HepG2 (cell line): Measurements from ENCODE around the gene UAP1L1. TPM values are rescaled to one million over a fixed set of nuclear protein-coding genes. Genes with fewer than 3 reads are reported as not detected.

ENCODE experiments used
- ATAC-seq: fragments of 200-7000 bp; cut with Tn5 transposase; 3 replicates; pipeline ENCODE4 v1.9.1; 2020; ENCODE audit warnings: mild to moderate bottlenecking, moderate library complexity
- BruUV-seq: library from RNA; stranded (reverse); fragments of 400-500 nt; replicated peaks from 2 replicates; lab custom pipeline; 2021; lab: Mats Ljungman, UMichigan
- CTCF ChIA-PET: fragments of 300-600 bp; formaldehyde crosslinking; extraction: SDS; loops from one replicate; lab custom pipeline; 2021; ENCODE audit warnings: low total read pairs, inconsistent platforms, low intra/inter-chr PET ratio; lab: Yijun Ruan, JAX
- POLR2A ChIA-PET: fragments of 350-600 bp; sonication (Branson Sonifier 250); formaldehyde crosslinking; loops from one replicate; lab custom pipeline; 2020; ENCODE audit warnings: antibody characterized with exemption, inconsistent platforms; lab: Yijun Ruan, JAX
- DNase-seq: peaks from one replicate; pipeline ENCODE4 v3.0.0-alpha.2; 2015; ENCODE audit warnings: low spot score
- FAIRE-seq: peaks from 3 replicates; lab custom pipeline; 2011; peaks lifted over from hg19 to GRCh38; lab: Jason Lieb, UNC
- H2AFZ ChIP-seq: one replicate; pipeline ENCODE4 v1.6.1; 2011; ENCODE audit warnings: low read length, inconsistent platforms
- H3K27ac ChIP-seq: fragments of 300-600 bp; 3 replicates; pipeline ENCODE4 v1.8.0; 2011; ENCODE audit warnings: mixed run types, mild to moderate bottlenecking, mixed read lengths, low read length, inconsistent platforms; ENCODE audit not compliant: insufficient read depth; ENCODE audit errors: extremely low read length
- H3K27me3 ChIP-seq, 2 experiments: fragments of 200-600 bp in 1 of 2; 2 replicates in 1 of 2; 3 replicates in 1 of 2; pipeline versions ENCODE4 v1.6.0 to v1.8.0; 2011; ENCODE audit warnings: low read length in 2 of 2, mild to moderate bottlenecking in 2 of 2, moderate library complexity in 2 of 2, inconsistent platforms in 1 of 2; ENCODE audit not compliant: insufficient read depth in 2 of 2, control insufficient read depth in 1 of 2
- H3K36me3 ChIP-seq, 2 experiments: fragments of 200-600 bp in 1 of 2; replicated peaks in 1 of 2; 2 replicates in 1 of 2; 3 replicates in 1 of 2; pipeline versions ENCODE4 v1.5.1 to v1.8.0; 2011; ENCODE audit warnings: low read length in 2 of 2, inconsistent platforms in 1 of 2; ENCODE audit not compliant: insufficient read depth in 2 of 2, control insufficient read depth in 1 of 2
- H3K4me1 ChIP-seq: 2 replicates; pipeline ENCODE4 v1.5.1; 2012; ENCODE audit warnings: low read length, inconsistent platforms; ENCODE audit not compliant: insufficient read depth
- H3K4me2 ChIP-seq: 2 replicates; pipeline ENCODE4 v1.6.0; 2011; ENCODE audit warnings: low read depth, low read length, inconsistent platforms
- H3K4me3 ChIP-seq, 3 experiments: fragments of 200-600 bp in 1 of 3; sonication (generic), shearing (Covaris generic) in 1 of 3; replicated peaks in 1 of 3; 2 replicates each; pipeline ENCODE4 v1.5.1; 2011 to 2016; ENCODE audit warnings: low read length in 3 of 3, inconsistent platforms in 2 of 3, low read depth in 2 of 3, mild to moderate bottlenecking in 2 of 3, control low read depth in 1 of 3, mixed read lengths in 1 of 3; ENCODE audit not compliant: insufficient read depth in 1 of 3
- H3K79me2 ChIP-seq: one replicate; pipeline ENCODE4 v1.6.1; 2011; ENCODE audit warnings: low read length, inconsistent platforms; ENCODE audit not compliant: insufficient read depth
- H3K9ac ChIP-seq: 2 replicates; pipeline ENCODE4 v1.6.0; 2011; ENCODE audit warnings: mild to moderate bottlenecking, low read depth, low read length, inconsistent platforms; ENCODE audit not compliant: insufficient read depth
- H3K9me3 ChIP-seq: 2 replicates; pipeline ENCODE4 v1.5.1; 2012; ENCODE audit warnings: mild to moderate bottlenecking, low read length
- H4K20me1 ChIP-seq: 2 replicates; pipeline ENCODE4 v1.6.0; 2011; ENCODE audit warnings: inconsistent platforms, mild to moderate bottlenecking, low read length, moderate library complexity; ENCODE audit not compliant: insufficient read depth
- GPN1 ChIP-seq: sonication (generic); formaldehyde crosslinking; IDR thresholded peaks from 2 replicates; pipeline ENCODE4 v1.5.1; 2020; ENCODE audit warnings: missing genetic modification reagents, borderline replicate concordance
- NR2F6 ChIP-seq, 2 experiments: IDR thresholded peaks; 2 replicates each; pipeline ENCODE4 v1.6.1; 2016; ENCODE audit warnings: antibody characterized with exemption in 1 of 2, mild to moderate bottlenecking in 1 of 2
- PCBP1 ChIP-seq: fragments of 200-400 bp; formaldehyde crosslinking; IDR thresholded peaks from 2 replicates; pipeline ENCODE4 v1.6.1; 2017; ENCODE audit warnings: mild to moderate bottlenecking, low read depth, low read length, borderline replicate concordance
- REPIN1 ChIP-seq: sonication (generic); formaldehyde crosslinking; IDR thresholded peaks from 2 replicates; pipeline ENCODE4 v1.8.0; 2022; ENCODE audit warnings: missing genetic modification reagents, low read depth, mild to moderate bottlenecking, borderline replicate concordance
- ZKSCAN5 ChIP-seq: sonication (generic); formaldehyde crosslinking; IDR thresholded peaks from 2 replicates; pipeline ENCODE4 v1.5.1; 2020; ENCODE audit warnings: mild to moderate bottlenecking, missing genetic modification reagents
- ZNF343 ChIP-seq: sonication (generic); formaldehyde crosslinking; IDR thresholded peaks from 2 replicates; pipeline ENCODE4 v1.4.0; 2020; ENCODE audit warnings: mild to moderate bottlenecking, missing genetic modification reagents
- ZNF558 ChIP-seq: sonication (generic); formaldehyde crosslinking; IDR thresholded peaks from 2 replicates; pipeline ENCODE4 v1.9.0; 2022; ENCODE audit warnings: mild to moderate bottlenecking, missing genetic modification reagents, borderline replicate concordance
- ZNF589 ChIP-seq: sonication (generic); formaldehyde crosslinking; conservative IDR thresholded peaks from 2 replicates; pipeline ENCODE4 v1.8.0; 2022; ENCODE audit warnings: mild to moderate bottlenecking, moderate library complexity, missing genetic modification reagents
- ZNF766 ChIP-seq: sonication (generic); formaldehyde crosslinking; IDR thresholded peaks from 2 replicates; pipeline ENCODE4 v1.5.0; 2020; ENCODE audit warnings: missing genetic modification reagents, borderline replicate concordance
- ZSCAN25 ChIP-seq: sonication (generic); formaldehyde crosslinking; IDR thresholded peaks from 2 replicates; pipeline ENCODE4 v1.8.0; 2022; ENCODE audit warnings: mild to moderate bottlenecking, missing genetic modification reagents
- WGBS: methylation state at CpG from one replicate; pipeline ENCODE4 v1.1.6; 2017; ENCODE audit warnings: low lambda C conversion rate; 5-methylcytosine and 5-hydroxymethylcytosine counted together
- in situ Hi-C: cut with HindIII; loops from 2 replicates; pipeline ENCODE4 v1.10.0; 2017; ENCODE audit warnings: low pct_unique_long_range_greater_than_20kb; ENCODE audit not compliant: extremely low pct_ligation_motif_present
- intact Hi-C: fragments of 100-400 bp; cut with micrococcal nuclease; formaldehyde crosslinking; loops from one replicate; pipeline ENCODE4 v1.10.0; 2022; ENCODE audit not compliant: unreplicated experiment
- polyA plus RNA-seq, 8 experiments: library from polyadenylated mRNA; depleted of rRNA in 3 of 8; stranded (reverse) in 7 of 8; unstranded in 1 of 8; fragments of >200 nt; fragmentation: Illumina TruSeq in 4 of 8; extraction: Trizol in 4 of 8; gene quantifications; 2 replicates each; pipeline versions ENCODE4 v1.2.1 to v1.2.3, GENCODE V29; 2011 to 2016; ENCODE audit warnings: low read depth in 4 of 8, missing spikeins in 1 of 8, mixed read lengths in 1 of 8; ENCODE audit not compliant: insufficient read depth in 1 of 8
- total RNA-seq, 5 experiments: library from RNA; depleted of rRNA; stranded (reverse); fragments of >200 nt; fragmentation: Illumina TruSeq; extraction: Trizol; gene quantifications; 2 replicates each; pipeline ENCODE4 v1.2.3, GENCODE V29; 2016; ENCODE audit warnings: low read depth in 1 of 5
- TF ChIP-seq, protein P1 (sequence below): sonication (generic); formaldehyde crosslinking; IDR thresholded peaks from 2 replicates; pipeline ENCODE4 v1.9.0; 2022; ENCODE audit warnings: low read depth, missing genetic modification reagents

Gene UAP1L1
- total and polyA plus RNA-seq, 2 of the 13 experiments (the other 11 are each of a cell fraction or from before 2014, with no cell fraction given) = 5.4 to 6.4 TPM

DNA sequence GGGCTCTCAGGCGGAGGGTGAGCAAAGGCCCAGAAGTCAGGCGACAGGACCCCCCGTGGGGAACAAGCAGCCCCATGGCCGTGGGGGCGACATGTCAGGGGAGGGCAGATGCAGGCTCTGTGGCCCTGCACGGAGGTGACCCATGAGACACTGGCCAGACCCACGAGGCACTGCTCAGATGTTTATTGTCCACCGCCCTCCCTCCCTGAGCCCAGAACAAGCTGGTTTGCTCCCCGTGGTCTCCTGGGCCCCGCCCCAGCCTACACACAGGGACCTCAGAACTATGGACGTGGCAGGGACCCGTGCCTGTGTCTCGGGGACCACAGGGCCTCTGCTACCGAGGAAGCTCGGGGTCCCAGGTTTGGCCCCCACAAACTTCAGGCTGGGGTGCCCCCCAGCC is 47.3 kb upstream of the UAP1L1 start:
- no peaks in the 10 kb centered on the region for H4K20me1 ChIP-seq
- H3K27ac ChIP-seq = no peak overlapping the region
- H3K4me1 ChIP-seq = peaks cover 84% of the 10 kb centered on the region
- no CpG with 5 or more reads among the region's 15 CpGs for WGBS
- ChIA-PET POLR2A (interaction anchor here (0.6 to 1.4 kb wide), 8 partner anchors 26 to 82 kb away, joined by 3 to 6 read pairs (median 4); partner anchors contain the start of genes CLIC3, MAN1B1, PAXX and SAPCD2), CTCF (interaction anchor here (1.1 to 1.2 kb wide), 2 partner anchors 25 to 38 kb away, joined by 4 read pairs; no protein-coding TSS in a partner anchor)
- H3K27me3 ChIP-seq = peaks cover 0 to 19% of the 10 kb centered on the region in 2 experiments; a peak in 2 of 5 replicates
- no peak overlapping the region for H3K9ac ChIP-seq
- H3K36me3 ChIP-seq = no peaks in the 10 kb centered on the region
- DNase-seq (no peak), FAIRE-seq (no peak), ATAC-seq (no peak)
- H3K4me3 ChIP-seq = peak overlapping the region in 1 of 3 experiments; percentile 35; a peak in 1 of 6 replicates
- H2AFZ ChIP-seq = no peak overlapping the region
- no peaks in the 10 kb centered on the region for H3K79me2 ChIP-seq
- no peaks in the 10 kb centered on the region for H3K9me3 ChIP-seq
- intact Hi-C loops (no loop called here), in situ Hi-C loops (loop anchor here (5.0 to 10.0 kb wide), 2 partner anchors 83 to 185 kb away; partner anchors contain the start of genes AJM1, C8G and PHPT1)
- TF ChIP-seq ZNF589 (CRISPR knock-in tag) = no peak
- 0 out of 2 replicates have a peak, but pooled peaks have one; percentile 21 for TF ChIP-seq PCBP1
- no peak for TF ChIP-seq GPN1 (CRISPR knock-in tag)
- TF ChIP-seq ZKSCAN5 (CRISPR knock-in tag) = peak; percentile 6; the same call in 1 of the 2 replicates
- 0 out of 2 replicates have a peak, but pooled peaks have one; percentile 52 for TF ChIP-seq ZNF343 (CRISPR knock-in tag)
- H3K4me2 ChIP-seq = peak overlapping the region; percentile 95; the same call in 1 of the 2 replicates
- no TSS peak for BruUV-seq

DNA sequence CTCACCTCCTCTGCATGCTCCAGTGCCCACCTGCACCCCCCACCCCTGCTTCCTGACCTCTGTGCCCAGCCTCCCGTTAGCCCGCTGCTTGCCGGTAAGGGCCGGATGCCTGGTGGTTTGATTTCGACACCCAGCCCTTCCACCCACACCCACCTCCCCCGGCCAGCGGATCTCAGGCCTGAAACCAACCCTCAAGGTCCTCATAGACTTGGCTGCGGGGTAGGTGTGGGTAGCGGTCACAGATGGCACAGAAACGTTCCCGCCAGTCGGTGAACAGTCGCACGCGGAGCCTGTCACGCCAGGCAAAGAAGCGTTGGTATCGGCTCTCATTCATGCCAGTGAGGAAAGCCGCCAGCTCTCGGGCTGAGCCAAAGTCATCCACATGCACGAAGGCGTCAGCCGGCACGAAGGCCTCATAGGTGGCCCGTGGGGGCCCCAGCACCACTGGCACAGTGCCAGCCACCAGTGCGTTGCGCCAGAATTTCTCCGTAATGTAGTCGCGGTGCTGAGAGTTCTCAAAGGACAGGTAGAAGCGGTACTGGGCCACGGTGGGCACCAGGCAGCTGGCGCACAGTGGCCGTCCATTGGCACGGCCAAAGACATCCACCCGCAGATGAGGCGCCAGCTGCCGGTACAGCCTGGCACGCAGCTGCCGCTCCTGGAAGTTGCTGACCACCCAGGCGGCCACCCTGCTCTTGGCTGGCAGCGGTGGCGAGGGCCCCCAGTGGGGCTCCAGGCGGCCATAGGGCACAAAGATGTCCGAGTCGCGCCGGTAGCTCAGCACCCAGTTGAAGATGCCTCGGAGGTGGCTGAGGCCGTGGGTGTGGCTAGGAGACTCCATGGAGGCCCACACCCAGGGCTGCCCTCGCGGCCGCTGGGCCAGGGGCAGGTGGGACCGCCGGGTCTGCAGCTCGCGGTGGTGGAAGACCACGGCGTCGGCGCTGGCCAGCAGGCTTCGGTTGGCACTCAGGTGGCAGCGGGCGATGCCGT is 46.5 kb upstream of the UAP1L1 start:
- no peak for FAIRE-seq
- intact Hi-C loops = no loop called here
- peaks cover 83% of the 10 kb centered on the region for H3K4me1 ChIP-seq
- TF ChIP-seq ZNF766 (CRISPR knock-in tag) = no peak
- TF ChIP-seq NR2F6 (IDR thresholded peaks at IDR 0.05) = no peak
- TF ChIP-seq NR2F6 (CRISPR knock-in tag; IDR thresholded peaks at IDR 0.05) = peak; percentile 28; the same call in 1 of the 2 replicates
- peak; percentile 84 for TF ChIP-seq ZSCAN25 (CRISPR knock-in tag)
- no peak for TF ChIP-seq REPIN1 (CRISPR knock-in tag)
- no peak for TF ChIP-seq ZNF558 (CRISPR knock-in tag)
- TF ChIP-seq, protein P1, sequence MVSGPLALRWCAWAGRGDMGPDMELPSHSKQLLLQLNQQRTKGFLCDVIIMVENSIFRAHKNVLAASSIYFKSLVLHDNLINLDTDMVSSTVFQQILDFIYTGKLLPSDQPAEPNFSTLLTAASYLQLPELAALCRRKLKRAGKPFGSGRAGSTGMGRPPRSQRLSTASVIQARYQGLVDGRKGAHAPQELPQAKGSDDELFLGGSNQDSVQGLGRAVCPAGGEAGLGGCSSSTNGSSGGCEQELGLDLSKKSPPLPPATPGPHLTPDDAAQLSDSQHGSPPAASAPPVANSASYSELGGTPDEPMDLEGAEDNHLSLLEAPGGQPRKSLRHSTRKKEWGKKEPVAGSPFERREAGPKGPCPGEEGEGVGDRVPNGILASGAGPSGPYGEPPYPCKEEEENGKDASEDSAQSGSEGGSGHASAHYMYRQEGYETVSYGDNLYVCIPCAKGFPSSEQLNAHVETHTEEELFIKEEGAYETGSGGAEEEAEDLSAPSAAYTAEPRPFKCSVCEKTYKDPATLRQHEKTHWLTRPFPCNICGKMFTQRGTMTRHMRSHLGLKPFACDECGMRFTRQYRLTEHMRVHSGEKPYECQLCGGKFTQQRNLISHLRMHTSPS (CRISPR knock-in tag) = peak; percentile 88

More for the DNA sequence above, 46.5 kb upstream of the UAP1L1 start:
- ChIA-PET CTCF (no interaction called here), POLR2A (no interaction called here)
- DNase-seq (no peak), ATAC-seq (no peak)
- H3K27me3 ChIP-seq = peaks cover 0 to 19% of the 10 kb centered on the region in 2 experiments; a peak in 2 of 5 replicates
- BruUV-seq = no TSS peak
- H3K27ac ChIP-seq = no peak overlapping the region
- no peaks in the 10 kb centered on the region for H3K36me3 ChIP-seq
- in situ Hi-C loops = loop anchor here (5.0 to 10.0 kb wide), 2 partner anchors 84 to 186 kb away; partner anchors contain the start of genes AJM1, C8G and PHPT1
- 58% methylated on average over 16 of the region's 65 CpGs for WGBS
- peak overlapping the region; percentile 95 for H3K4me2 ChIP-seq
- no peak overlapping the region for H2AFZ ChIP-seq
- no peaks in the 10 kb centered on the region for H3K9me3 ChIP-seq
- H3K79me2 ChIP-seq = no peaks in the 10 kb centered on the region
- H3K4me3 ChIP-seq = peak overlapping the region in 1 of 3 experiments; percentile 35; a peak in 1 of 6 replicates
- no peaks in the 10 kb centered on the region for H4K20me1 ChIP-seq
- H3K9ac ChIP-seq = no peak overlapping the region
